Esophagus muscularis mucosa (tissue), 4 donors: ENCODE data around the gene EPHB1. TPM values are rescaled to one million over a fixed set of nuclear protein-coding genes. Genes with fewer than 3 reads are reported as not detected.

Source experiments
- DNase-seq: peaks from one replicate; pipeline ENCODE4 v3.0.0-alpha.2; 2017; ENCODE audit errors: extremely low spot score
- H3K27ac ChIP-seq, 4 donors: fragments of 200-600 bp; sonication (generic); replicated peaks in 1 of 4; 1 replicate in 3 of 4; 2 replicates in 1 of 4; pipeline ENCODE4 v1.5.1; 2016 to 2019; ENCODE audit warnings: mild to moderate bottlenecking in 1 of 4
- H3K27me3 ChIP-seq, 4 donors: fragments of 200-600 bp; sonication (generic); one replicate each; pipeline versions ENCODE4 v1.5.1 to v1.6.0; 2016 to 2019
- H3K36me3 ChIP-seq, 4 donors: fragments of 200-600 bp; sonication (generic); one replicate each; pipeline ENCODE4 v1.5.1; 2016 to 2019
- H3K4me1 ChIP-seq, 4 donors: fragments of 200-600 bp; sonication (generic); one replicate each; pipeline ENCODE4 v1.5.1; 2016 to 2019
- H3K4me3 ChIP-seq, 4 donors: fragments of 200-600 bp; sonication (generic); 1 replicate in 2 of 4; 2 replicates in 2 of 4; pipeline ENCODE4 v1.5.1; 2016 to 2019; ENCODE audit warnings: mild to moderate bottlenecking in 4 of 4, moderate library complexity in 1 of 4
- H3K9me3 ChIP-seq, 4 donors: fragments of 200-600 bp; sonication (generic); 1 replicate in 3 of 4; 2 replicates in 1 of 4; pipeline ENCODE4 v1.5.1; 2016 to 2019
- CTCF ChIP-seq, 3 experiments: fragments of 200-600 bp in 2 of 3; fragments of 450-650 bp in 1 of 3; sonication (generic) in 2 of 3; IDR thresholded peaks; one replicate each; pipeline ENCODE4 v1.5.1; 2017 to 2019; ENCODE audit warnings: antibody characterized with exemption in 3 of 3, mild to moderate bottlenecking in 2 of 3, moderate library complexity in 1 of 3
- EP300 ChIP-seq: sonication (generic); formaldehyde crosslinking; IDR thresholded peaks from one replicate; pipeline ENCODE4 v1.6.1; 2017; ENCODE audit warnings: antibody characterized with exemption
- POLR2A ChIP-seq: fragments of 450-650 bp; IDR thresholded peaks from one replicate; pipeline ENCODE4 v1.6.1; 2017; ENCODE audit warnings: antibody characterized with exemption, moderate library complexity, mild to moderate bottlenecking, low read depth
- POLR2AphosphoS5 ChIP-seq, 2 donors: sonication (generic); formaldehyde crosslinking; IDR thresholded peaks; one replicate each; pipeline ENCODE4 v1.6.1; 2017; ENCODE audit warnings: antibody characterized with exemption in 2 of 2
- WGBS: methylation state at CpG from one replicate; pipeline ENCODE4 v1.1.5; 2018; 5-methylcytosine and 5-hydroxymethylcytosine counted together
- intact Hi-C: fragments of 100-400 bp; cut with DNase I; formaldehyde crosslinking; loops from one replicate; pipeline ENCODE4 v1.15.1; 2023
- total RNA-seq, 4 donors: library from RNA; depleted of rRNA; stranded (reverse); fragments of >200 nt; gene quantifications; one replicate each; pipeline versions ENCODE4 v1.1.0 to v1.2.1, GENCODE V29; 2016

EPHB1 gene
- 1 to 10 TPM in 3 of 4 donors, under 1 TPM in 1; under 0.01 to 6.1 (median 2.8) TPM for total RNA-seq

GRCh38 chr3:134794950-134795745, at the start of gene EPHB1:
TSS of gene EPHB1 (plus strand) at chr3:134795260.
- H3K4me1 ChIP-seq = peaks cover 19 to 54% (median 38%) of the 10 kb centered on the region in 4 donors
- intact Hi-C loops = loop anchor here (5.0 kb wide), 2 partner anchors 707 to 1102 kb away; no protein-coding TSS in a partner anchor

GRCh38 chr3:134748698-134749097, 46.4 kb upstream of the EPHB1 start:
- Histone ChIP-seq H3K4me1 (no peaks in the 10 kb centered on the region), H3K27ac (no peak overlapping the region), H3K4me3 (no peak overlapping the region), H3K36me3 (no peaks in the 10 kb centered on the region), H3K27me3 (no peaks in the 10 kb centered on the region), H3K9me3 (no peaks in the 10 kb centered on the region)
- no peak for TF ChIP-seq POLR2A
- no peak for TF ChIP-seq CTCF (IDR thresholded peaks at IDR 0.05)
- TF ChIP-seq EP300 = no peak
- no peak for TF ChIP-seq POLR2AphosphoS5 (IDR thresholded peaks at IDR 0.05)
- WGBS = 100% methylated on average over 1 of the region's 1 CpG
- intact Hi-C loops = no loop called here
- peak; percentile 47 for DNase-seq

More at GRCh38 chr3:134794950-134795745, at the start of gene EPHB1:
- WGBS = 1% methylated on average over 14 of the region's 70 CpGs
- H3K36me3 ChIP-seq = no peaks in the 10 kb centered on the region
- peak; percentile 95 for DNase-seq
- H3K27me3 ChIP-seq = peaks cover 0 to 38% (median 4%) of the 10 kb centered on the region in 4 donors
- peak within 1 kb of the TSS in 2 of 4 donors; percentile 83 to 85 for H3K27ac ChIP-seq
- H3K4me3 ChIP-seq = peak within 1 kb of the TSS; percentile 61 to 69 (median 64)
- no peaks in the 10 kb centered on the region for H3K9me3 ChIP-seq
- peak; percentile 53 to 85 for TF ChIP-seq POLR2AphosphoS5 (IDR thresholded peaks at IDR 0.05)
- TF ChIP-seq POLR2A = no peak
- peak; percentile 83 to 88 (median 84) for TF ChIP-seq CTCF (IDR thresholded peaks at IDR 0.05)

GRCh38 chr3:134749174-134749573, 45.9 kb upstream of the EPHB1 start:
- WGBS = 86% methylated on average over 2 of the region's 2 CpGs
- peak; percentile 86 for DNase-seq
- H3K4me1 ChIP-seq = no peaks in the 10 kb centered on the region
- no peaks in the 10 kb centered on the region for H3K36me3 ChIP-seq
- no peaks in the 10 kb centered on the region for H3K9me3 ChIP-seq
- no peak for TF ChIP-seq CTCF (IDR thresholded peaks at IDR 0.05)
- TF ChIP-seq EP300 = no peak
- TF ChIP-seq POLR2AphosphoS5 (IDR thresholded peaks at IDR 0.05) = no peak
- no peak for TF ChIP-seq POLR2A
- H3K27ac ChIP-seq = no peak overlapping the region
- H3K4me3 ChIP-seq = no peak overlapping the region
- intact Hi-C loops = no loop called here
- no peaks in the 10 kb centered on the region for H3K27me3 ChIP-seq

GRCh38 chr3:134749802-134750553, 45.1 kb upstream of the EPHB1 start:
- H3K9me3 ChIP-seq = no peaks in the 10 kb centered on the region
- no peak overlapping the region for H3K27ac ChIP-seq
- H3K36me3 ChIP-seq = no peaks in the 10 kb centered on the region
- WGBS = 79% methylated on average over 7 of the region's 7 CpGs
- TF ChIP-seq POLR2A = no peak
- no peak for TF ChIP-seq CTCF (IDR thresholded peaks at IDR 0.05)
- TF ChIP-seq EP300 = no peak
- TF ChIP-seq POLR2AphosphoS5 (IDR thresholded peaks at IDR 0.05) = no peak
- no peaks in the 10 kb centered on the region for H3K27me3 ChIP-seq
- intact Hi-C loops = loop anchor here (10.0 kb wide), 1 partner anchor 95 kb away; the partner anchor contains the start of gene KY
- no peaks in the 10 kb centered on the region for H3K4me1 ChIP-seq
- H3K4me3 ChIP-seq = no peak overlapping the region
- peak; percentile 72 for DNase-seq
